GM21717 (cell line): ENCODE measurements around the gene TRABD2A.
"Not testable (repeated sequence)": the region's sequence is repeated elsewhere in the genome, so short reads cannot be mapped to it uniquely, and the experiment has no call there.

Experiments used
- ATAC-seq: cut with Tn5 transposase; IDR thresholded peaks from one replicate; pipeline ENCODE4 v1.9.1; 2021; ENCODE audit warnings: mild to moderate bottlenecking, moderate library complexity; ENCODE audit not compliant: unreplicated experiment

TRABD2A gene, protein sequence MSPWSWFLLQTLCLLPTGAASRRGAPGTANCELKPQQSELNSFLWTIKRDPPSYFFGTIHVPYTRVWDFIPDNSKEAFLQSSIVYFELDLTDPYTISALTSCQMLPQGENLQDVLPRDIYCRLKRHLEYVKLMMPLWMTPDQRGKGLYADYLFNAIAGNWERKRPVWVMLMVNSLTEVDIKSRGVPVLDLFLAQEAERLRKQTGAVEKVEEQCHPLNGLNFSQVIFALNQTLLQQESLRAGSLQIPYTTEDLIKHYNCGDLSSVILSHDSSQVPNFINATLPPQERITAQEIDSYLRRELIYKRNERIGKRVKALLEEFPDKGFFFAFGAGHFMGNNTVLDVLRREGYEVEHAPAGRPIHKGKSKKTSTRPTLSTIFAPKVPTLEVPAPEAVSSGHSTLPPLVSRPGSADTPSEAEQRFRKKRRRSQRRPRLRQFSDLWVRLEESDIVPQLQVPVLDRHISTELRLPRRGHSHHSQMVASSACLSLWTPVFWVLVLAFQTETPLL

DNA sequence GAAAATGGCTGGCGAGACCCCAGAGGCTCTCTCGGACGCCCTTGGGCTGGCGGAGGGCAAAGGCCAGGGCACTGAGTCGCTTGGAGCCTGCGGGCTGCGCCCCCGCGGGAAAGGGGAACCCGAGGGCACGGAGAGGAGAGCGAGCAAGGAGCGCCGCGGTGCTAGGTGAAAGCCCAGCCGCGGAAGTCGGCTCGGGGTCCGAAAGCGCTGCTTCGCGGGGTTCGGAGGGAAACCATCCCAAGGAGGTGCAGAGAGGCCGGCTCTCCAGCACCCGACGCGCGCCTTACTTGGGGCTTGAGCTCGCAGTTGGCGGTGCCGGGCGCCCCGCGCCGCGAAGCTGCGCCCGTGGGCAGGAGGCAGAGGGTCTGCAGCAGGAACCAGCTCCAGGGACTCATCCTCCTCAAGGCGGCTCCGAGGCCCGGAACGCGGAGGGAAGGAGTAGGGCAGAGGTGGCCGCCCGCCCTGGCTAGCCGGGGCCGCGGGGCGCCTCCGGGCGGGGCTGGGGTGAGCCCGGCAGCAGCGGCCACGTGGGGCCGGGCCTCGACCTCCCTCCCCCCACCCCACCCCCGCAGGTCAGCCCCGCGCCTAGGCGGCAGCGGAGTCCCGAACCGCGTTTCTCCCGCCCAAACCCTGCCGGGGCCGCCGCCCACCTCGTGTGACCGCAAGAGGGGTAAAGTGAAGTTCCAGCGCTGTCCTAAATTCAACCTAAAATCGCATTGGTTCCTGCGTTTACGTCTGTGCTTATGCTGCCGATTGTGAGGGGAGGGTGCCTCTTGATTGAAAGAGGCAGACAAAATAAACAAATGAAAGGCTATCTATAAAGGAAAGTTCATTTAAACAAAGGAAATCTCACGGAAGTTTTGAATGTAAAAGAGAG, at the start of gene TRABD2A:
Gene TRABD2A, minus strand, starts transcription at position 440 of the 877 bp plus-strand sequence. Its CDS starts 45 bp downstream, at position 395.
- ATAC-seq, result no peak

DNA sequence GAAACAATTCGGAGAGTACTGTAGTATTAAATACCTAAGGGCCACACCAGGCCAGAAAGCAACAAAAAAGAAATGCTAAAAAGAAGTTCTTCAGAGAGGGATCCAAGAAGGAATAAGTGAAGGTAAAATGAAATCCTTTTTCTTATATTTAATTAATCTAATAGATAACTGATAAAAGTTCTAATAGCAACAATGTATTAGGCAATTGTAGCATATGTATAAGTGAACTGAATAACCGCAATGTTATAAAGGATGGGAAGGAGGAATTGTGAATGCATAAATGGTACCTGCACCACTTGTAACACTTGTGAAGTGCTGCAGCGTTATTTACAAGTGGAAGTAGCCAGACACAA, 46.4 kb upstream of the TRABD2A start:
- no peak for ATAC-seq

DNA sequence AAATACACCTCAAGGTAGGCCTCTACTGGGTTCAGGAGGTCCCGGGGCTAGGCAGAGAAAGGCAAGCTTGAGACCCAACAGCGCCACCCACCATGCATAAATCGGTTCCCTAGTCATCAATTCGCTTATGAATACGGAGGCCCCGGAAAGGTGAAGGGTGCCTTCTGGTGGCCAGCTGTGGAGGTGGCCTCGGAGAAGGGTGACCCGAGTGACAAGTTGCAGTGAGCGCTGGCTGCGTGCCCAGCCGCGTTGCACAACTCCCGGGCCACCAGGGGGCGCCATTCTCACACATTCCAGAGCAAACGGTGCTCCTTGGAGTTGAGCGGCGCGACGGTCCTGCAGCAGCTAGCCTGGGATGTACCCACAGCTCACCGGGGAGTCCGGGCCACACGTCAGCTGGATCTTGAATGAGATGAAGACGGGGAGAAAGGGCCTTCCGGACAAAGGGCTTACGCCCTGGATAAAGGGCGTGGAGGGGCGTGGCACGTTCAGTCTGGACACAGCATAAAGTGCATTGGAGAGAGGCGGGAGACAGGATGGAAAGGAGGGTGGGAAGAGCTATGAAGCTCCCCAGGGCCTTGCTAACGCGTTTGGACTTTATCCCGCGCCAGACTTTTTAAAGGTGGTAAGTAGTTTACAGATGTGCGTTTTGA, 45.0 kb upstream of the TRABD2A start:
- ATAC-seq, result peak; percentile 74

DNA sequence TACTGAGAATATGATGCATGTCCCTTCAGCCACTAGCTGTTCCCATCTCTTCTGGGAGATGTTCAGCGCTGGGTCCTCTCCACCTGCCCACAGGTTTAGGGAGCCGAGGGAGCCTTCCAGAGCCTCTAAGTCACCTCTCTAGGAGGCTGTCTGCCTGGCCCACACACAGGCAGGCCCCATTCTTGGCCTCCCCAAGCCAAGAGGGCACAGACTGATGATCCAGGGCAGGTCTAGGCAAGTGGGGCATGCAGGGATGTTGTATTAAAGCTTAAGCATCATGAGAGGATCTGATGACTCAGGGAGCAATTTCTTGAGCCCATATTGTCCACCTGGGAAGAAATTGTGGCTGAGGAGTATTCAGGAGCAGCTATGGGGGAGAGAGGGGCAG, 44.4 kb upstream of the TRABD2A start:
- no peak for ATAC-seq

DNA sequence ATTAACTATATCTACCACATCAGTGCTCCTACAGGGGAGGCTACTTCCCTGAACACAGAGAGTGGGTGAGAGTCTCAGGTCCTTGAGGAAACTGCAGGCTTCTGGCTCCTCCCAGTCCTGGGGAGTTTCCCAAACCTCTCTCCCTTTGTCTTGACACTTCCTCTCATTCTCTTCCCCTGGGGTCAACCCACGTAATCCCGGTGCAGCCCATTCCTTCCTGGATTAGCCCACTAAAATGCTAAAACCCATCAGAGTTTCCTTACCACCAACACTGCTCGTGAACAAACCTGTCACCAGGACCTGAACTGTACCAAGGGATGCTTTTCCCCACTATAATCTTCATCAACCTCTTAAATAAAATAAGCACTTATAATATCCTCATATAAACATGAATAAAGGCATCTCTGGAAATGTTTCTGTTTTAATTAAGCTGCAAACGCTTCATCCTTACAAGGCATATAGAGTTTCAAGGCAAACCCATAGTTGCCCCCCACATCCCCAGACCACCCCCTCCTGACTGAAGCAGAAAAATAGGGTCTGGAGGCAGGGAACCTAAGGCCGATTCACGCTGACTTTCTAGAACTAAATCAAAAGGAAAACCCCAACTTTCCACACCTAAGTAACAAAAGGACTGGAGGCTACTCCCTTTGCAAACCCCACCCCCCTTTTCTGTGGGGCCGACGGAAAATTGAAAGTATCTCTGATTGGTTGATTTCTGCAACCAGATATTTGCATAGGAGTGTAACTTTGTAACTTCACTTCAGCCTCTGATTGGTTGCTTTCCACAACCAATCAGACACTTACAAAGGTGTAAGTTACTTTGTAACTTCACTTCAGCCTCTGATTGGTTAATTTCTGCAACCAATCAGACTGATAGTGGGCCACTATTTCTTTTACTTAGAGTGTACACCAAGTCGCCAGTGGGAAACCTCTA, 43.6 kb upstream of the TRABD2A start:
- ATAC-seq, result peak; percentile 30

DNA sequence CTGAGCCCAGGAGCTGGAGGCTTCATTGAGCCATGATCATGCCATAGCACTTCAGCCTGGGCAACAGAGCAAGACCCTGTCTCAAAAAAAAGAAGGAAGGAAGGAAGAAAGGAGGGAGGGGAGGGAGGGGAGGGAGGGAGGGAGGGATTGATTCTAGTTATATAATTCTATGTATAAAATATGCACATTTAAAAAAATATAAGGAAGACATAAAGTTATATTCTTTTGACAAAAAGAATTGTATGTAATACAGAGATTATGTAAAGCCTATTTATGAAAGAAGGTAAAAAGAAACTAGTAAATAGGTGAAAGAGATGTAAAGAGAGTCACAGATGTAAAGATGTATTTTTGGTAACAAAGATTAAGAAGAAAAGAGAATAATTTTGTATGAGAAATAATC, 42.1 kb upstream of the TRABD2A start:
- no peak for ATAC-seq

DNA sequence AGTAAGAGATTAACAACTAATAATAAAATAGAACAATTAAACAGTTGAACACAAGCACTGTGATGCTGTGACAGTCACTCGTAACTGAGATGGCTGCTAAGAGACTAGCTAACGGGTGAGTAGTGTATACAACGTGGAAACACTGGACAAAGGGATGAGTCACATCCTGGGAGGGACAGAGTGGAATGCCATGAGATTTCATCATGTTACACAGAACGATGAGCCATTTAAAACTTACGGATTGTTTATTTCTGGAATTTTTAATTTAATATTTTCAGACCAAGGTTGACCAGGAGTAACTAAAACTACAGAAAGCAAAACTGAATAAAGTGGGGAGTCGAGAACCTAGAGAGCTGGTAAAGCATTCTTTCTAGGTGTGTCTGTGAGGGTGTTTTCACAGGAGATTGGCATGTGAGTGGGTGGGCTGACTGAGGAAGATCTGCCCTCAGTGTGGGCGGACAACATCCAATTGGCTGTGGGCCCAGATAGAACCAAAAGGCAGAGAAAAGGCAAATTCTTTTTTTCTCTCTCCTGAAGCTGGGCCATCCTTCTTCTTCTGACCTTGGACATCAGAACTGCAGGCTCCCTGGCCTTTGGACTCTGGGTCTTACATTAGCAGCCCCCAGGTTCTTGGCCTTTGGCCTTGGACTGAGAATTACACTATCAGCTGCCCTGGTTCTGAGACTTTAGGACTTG, 39.1 kb upstream of the TRABD2A start:
- peak; percentile 56 for ATAC-seq

DNA sequence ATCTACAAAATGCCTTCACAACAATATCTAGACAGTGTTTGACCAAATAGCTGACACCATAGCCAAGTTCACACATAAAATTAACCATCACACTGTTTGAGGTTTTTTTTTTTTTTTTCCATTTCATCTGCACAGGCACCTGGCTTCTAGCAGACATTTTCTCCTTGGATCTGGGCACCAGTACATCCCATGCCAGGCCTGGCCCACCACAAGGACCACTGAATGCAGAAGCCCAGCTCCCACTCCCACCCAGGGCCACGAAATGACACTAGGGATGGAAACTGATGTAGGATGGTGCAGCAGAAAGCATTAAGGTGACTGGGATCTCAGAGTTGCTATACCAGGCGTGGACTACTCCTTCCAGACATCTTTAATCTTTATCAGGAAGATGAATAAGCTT, 37.5 kb upstream of the TRABD2A start:
- no peak for ATAC-seq

DNA sequence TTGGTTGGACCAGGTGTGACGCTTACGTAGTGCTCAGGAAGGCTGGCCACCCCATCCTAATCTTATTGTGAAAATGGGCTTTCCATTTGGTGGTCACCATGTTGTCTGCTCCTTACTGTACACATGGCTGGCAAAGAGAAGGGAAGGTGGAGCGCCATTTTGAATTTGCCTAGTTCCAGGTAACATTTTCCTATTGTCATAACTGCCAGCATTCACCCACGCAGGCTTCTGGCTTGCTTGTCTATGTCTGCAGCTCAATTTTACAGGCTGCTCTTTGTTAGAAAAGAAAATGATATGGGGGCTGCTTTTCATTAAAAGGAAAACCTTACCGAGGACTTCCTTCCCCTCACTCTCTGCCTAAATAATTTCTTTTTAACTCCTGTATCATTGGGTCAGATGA, 36.9 kb upstream of the TRABD2A start:
- not testable (repeated sequence) for ATAC-seq

DNA sequence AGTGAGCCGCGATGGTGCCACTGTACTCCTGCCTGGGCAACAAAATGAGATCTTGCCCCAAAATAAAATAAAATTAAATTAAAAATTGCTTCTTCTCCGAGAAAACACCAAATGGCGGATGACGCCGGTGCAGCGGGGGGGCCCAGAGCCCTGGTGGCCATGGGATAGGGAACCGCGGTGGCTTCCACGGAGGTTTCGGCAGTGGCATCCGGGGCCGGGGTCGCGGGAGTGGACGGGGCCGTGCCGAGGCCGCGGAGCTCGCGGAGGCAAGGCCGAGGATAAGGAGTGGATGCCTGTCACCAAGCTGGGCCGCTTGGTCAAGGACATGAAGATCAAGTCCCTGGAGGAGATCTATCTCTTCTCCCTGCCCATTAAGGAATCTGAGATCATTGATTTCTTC, 34.8 kb upstream of the TRABD2A start:
- not testable (repeated sequence) for ATAC-seq

DNA sequence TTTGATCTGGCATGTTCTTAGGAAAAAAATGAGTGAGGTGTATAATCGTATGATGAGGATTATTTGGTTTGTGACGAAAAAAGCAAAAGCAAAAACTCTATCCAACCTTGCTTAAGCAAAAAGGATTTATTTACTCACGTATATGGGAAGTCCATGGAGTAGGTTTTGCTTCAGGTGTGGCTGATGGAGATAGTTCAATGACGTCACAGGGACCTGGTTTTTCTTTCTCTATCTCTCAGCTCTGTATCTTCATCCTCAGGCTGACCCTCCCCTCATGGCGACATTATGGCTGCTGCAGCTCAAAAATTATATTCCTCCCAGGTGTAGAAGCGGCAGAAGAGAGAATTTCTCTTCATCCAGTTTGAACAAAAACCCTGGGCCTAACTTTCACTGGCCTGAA, 33.5 kb upstream of the TRABD2A start:
- no peak for ATAC-seq

DNA sequence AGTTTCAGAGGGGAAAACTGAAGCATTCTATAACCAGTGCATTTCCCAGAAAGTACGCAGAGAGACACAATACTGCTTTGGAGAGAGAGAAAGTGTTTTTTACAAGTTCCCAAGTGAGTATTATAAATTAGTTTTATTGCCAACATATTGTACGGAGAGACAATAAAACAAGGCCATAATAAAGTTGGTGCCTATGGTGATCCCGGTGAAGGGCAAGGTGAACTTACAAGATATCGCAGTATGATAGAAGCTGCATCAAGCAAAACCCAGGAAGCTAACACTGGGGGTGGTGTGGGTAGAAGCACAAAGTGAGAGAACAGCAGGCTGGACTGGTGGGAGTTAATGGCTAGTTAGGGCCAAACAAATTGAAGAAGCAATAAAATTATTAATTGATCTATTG, 32.1 kb upstream of the TRABD2A start:
- ATAC-seq, result no peak

DNA sequence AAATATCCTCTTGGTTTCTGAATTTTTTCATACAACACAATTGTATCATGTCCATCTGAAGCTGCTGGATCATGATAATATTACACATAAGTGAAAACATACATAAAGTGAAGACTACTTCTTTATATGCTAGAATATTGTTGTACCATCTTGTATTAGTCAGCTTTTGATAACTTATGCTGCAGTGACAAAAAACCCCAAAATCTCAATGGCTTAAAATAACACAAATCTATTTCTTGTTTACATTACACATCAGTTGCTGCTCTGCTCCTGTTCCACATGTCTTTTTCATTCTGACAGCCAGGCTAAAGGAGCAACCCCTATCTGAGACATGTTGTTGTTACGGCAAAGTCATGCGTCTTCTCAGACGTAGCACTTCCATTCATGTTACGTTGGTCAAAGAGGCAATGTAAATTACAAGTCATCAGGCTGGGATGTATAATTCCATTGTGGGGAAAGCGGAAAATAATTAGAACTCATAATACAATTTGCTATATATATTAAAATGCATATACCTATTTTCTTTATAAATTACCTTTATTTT, 30.3 kb upstream of the TRABD2A start:
- no peak for ATAC-seq

DNA sequence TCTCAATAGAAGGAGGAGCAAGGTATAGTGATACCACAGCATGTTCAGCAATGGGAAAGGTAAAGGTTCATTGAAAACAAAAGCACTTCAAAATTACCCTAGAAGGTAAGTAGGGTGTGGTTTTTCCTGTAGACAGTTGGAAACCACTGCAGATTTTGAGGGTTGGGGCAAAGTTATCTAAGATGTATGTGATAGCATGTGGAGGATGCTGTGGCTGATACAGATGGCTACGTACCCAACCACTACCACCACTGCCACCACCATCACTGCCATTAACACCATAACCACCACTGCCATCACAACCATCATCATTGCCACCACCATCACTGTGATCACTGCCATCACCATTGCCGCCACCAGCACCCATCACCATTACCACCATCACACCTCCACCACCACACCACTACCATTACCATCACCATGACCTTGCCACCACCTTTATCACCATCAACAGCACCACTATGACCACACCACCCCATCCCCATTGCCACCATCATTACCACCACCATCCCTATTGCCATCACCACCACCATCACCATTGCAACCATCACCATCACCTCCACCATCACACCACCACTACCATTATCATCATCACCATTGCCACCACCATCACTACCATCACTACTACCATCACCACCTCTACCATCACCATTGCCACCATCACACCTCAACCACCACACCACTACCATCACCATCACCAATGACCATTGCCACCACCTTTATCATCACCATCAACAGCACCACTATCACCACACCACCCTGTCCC, 28.2 kb upstream of the TRABD2A start:
- ATAC-seq, result no peak

DNA sequence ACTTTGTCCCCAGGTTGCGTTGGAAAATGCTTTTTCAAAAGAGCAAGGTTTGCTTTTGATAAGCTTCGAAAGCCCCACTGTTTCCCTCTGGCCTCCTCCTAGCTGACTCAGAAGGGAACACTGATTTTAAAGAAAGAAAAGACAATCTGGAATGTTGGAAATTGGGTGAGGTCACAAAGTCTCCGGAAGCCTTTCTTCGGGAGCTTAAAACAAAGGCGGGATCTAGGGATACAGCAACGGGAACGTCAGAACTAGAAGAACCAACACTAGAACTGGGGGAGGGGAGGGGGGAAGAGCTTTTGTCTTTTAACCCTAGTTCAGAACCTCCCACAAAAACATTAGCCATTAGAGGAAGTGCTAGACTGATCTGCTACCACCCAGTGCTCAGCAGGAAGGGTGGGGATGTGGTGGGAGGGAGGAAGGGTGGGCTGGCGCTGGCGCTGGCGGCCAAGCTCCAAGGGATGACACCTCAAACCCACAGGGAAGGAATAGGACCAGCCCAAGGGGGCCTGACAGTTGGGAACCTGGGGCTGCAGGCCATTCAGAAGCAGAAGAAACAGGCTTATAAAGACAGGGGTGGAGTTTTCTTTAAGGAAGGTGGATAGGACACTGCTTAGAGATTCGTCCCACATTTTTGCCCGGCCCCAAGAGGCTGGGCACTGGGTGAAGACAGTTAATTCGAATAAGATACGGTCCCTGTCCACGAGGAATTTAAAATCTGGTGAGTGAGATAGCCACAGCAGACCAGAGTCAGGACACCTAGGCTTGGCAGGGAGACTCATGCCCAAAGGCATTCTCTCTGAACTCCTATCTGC, 26.2 kb upstream of the TRABD2A start:
- ATAC-seq, result peak; percentile 25

DNA sequence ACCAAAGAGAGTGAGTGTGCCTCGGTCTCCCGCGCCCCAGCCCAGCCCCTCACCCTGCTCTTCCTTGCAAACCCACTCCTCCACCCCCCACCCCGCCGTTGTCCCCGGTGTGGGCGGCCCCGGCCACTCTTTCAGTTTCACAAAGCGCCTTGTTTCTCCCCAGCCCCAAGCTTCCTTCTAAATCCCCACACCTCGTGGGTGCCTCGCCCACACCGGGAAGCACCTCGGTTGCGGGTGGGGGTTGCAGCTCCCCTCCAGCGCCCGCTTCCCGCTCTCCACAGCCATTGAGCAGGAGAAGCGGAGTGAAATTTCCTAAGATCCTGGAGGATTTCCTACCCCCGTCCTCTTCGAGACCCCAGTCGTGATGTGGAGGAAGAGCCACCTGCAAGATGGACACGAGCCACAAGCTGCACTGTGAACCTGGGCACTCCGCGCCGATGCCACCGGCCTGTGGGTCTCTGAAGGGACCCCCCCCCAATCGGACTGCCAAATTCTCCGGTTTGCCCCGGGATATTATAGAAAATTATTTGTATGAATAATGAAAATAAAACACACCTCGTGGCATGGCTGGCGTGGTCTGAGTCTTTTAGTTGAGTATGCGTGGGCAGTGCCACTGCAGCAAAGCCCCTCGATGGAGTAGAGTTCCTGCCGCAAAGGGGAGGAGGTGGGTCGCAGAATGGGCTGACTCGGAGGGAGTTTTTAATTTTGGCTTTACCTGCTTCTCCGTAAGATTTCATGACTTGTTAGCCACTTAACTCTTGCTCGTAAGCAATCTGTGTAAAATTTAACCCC, 25.4 kb upstream of the TRABD2A start:
- ATAC-seq, result peak; percentile 32
